Retinal pigment epithelial cell (primary cell): ENCODE measurements around the gene FTHL17.

Experiments used
- DNase-seq: peaks from one replicate; pipeline ENCODE4 v3.0.0-alpha.2; 2010; ENCODE audit warnings: low read depth
- H3K4me3 ChIP-seq: 2 replicates; pipeline ENCODE4 v1.5.1; 2011; ENCODE audit warnings: mild to moderate bottlenecking, low read length, control low read depth, moderate library complexity
- CTCF ChIP-seq: conservative IDR thresholded peaks from 2 replicates; pipeline ENCODE4 v1.5.1; 2011; ENCODE audit warnings: low read depth, low read length, control low read depth, inconsistent platforms

FTHL17 gene

GRCh38 chrX:31070057-31070468 lies 1.8 kb downstream of the FTHL17 start:
- no peak for TF ChIP-seq CTCF
- no peak overlapping the region for H3K4me3 ChIP-seq
- DNase-seq: no peak

- DNase-seq: no peak
- no peak overlapping the region for H3K4me3 ChIP-seq
- TF ChIP-seq CTCF: no peak
Observed at GRCh38 chrX:31063114-31063513, 8.7 kb downstream of the FTHL17 start.

DNA sequence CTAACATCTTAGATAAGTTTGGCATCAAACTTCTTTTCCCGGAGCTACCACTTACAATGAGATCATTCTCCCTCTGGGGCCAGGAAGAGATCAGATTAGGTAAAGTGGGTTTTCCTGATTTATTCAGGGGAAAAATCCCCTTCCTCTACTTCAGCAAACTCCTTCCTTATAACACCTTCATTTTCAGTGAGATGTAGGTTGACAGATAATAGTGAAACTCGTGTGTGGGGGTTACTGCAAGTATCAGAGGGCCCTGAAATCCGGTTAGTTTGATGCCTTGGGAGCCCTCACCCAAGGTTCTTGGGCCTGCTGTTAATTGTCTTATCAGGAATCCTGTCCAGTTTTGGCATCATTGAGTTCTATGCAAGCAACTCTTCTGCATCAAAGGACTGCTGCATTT lies 10.8 kb downstream of the FTHL17 start:
- no peak overlapping the region for H3K4me3 ChIP-seq
- no peak for TF ChIP-seq CTCF
- DNase-seq: no peak

DNA sequence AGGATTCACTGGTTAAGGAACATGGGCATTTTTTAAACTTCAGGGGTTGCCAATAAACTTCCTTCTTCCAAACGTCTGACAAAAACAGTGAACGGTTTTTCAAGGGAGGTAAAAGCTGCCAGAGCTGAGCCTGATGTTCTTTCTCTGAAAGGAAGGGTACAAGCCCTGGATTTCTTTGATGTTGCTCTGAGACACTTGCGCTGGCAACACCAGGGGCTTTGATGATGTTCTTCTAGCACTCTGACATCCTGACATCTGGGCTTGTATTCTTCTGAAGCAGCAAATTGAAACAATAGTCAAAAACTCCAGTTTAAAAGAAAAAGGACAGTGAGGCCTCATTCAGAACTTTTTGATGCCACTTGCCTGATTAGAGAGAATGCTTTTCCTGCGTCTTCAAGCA lies 11.8 kb downstream of the FTHL17 start:
- H3K4me3 ChIP-seq: no peak overlapping the region
- TF ChIP-seq CTCF: no peak
- no peak for DNase-seq

DNA sequence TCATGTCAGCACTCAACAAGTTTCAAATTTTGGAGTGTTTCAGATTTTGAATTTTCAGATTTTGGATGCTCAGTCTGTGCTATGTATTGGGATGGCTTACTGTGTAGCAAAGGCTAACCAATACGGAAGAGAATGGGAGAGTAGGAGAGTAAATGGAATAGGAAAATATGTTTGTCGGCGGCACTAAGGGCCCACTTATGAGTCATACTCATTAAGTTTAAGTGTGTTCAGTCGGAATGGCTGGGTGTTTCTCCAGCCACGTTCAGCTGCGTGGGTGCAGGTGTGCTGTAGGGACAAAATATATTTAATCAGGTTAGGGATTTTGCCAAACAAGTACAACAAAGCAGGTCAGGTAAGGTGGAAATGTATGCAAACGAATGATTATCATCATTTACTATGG lies 13.6 kb downstream of the FTHL17 start:
- H3K4me3 ChIP-seq: no peak overlapping the region
- TF ChIP-seq CTCF: no peak
- DNase-seq: no peak

- DNase-seq: no peak
- H3K4me3 ChIP-seq: no peak overlapping the region
- TF ChIP-seq CTCF: no peak
Observed at GRCh38 chrX:31057691-31058090, 14.2 kb downstream of the FTHL17 start.

- no peak for DNase-seq
- TF ChIP-seq CTCF: no peak
- no peak overlapping the region for H3K4me3 ChIP-seq
Observed at GRCh38 chrX:31057291-31057690, 14.6 kb downstream of the FTHL17 start.
